ENCODE measurements around the gene CYFIP1. TPM values are rescaled to one million over a fixed set of nuclear protein-coding genes. Genes with fewer than 3 reads are reported as not detected.

CYFIP1 gene
- total and polyA plus RNA-seq, 2 of the 8 experiments (the other 6 are each of a cell fraction or from before 2014, with no cell fraction given), result 38.6 to 81.7 TPM

- TF ChIP-seq FOSL1 (IDR thresholded peaks at IDR 0.05; ENCODE audit: insufficient read depth, low read depth, low read length), result no peak
- no peak for TF ChIP-seq KDM4A (IDR thresholded peaks at IDR 0.05; ENCODE audit: low read depth, low read length, severe bottlenecking)
Observed at GRCh38 chr15:22888120-22888859, 91.9 kb downstream of the CYFIP1 start (continued).

All from H1 (cell line).